ENCODE data around the gene GPA33.

The GPA33 gene

GRCh38 chr1:167090314-167090942 lies at the start of gene GPA33:
TSS of gene GPA33 (minus strand) at chr1:167090377. CDS start at chr1:167090287, 90 bp downstream.
- DNase-seq (ENCODE audit: extremely low read depth, low read depth), result no peak
- TF ChIP-seq CTCF (IDR thresholded peaks at IDR 0.05; ENCODE audit: low read depth, low read length, missing control alignments), result no peak
- no peak within 1 kb of the TSS for H3K4me3 ChIP-seq (replicated peaks; ENCODE audit: low read depth, low read length)

- no peak for DNase-seq (ENCODE audit: extremely low read depth, low read depth)
- no peak overlapping the region for H3K4me3 ChIP-seq (replicated peaks; ENCODE audit: low read depth, low read length)
- no peak for TF ChIP-seq CTCF (IDR thresholded peaks at IDR 0.05; ENCODE audit: low read depth, low read length, missing control alignments)
These were observed 48.5 kb upstream of the GPA33 start for GRCh38 chr1:167138703-167139102.

- TF ChIP-seq CTCF (IDR thresholded peaks at IDR 0.05; ENCODE audit: low read depth, low read length, missing control alignments), result no peak
- H3K4me3 ChIP-seq (replicated peaks; ENCODE audit: low read depth, low read length), result no peak overlapping the region
- DNase-seq (ENCODE audit: extremely low read depth, low read depth), result no peak
These were observed 47.8 kb upstream of the GPA33 start for GRCh38 chr1:167137793-167138510.

GRCh38 chr1:167137332-167137781 lies 47.2 kb upstream of the GPA33 start:
- no peak for TF ChIP-seq CTCF (IDR thresholded peaks at IDR 0.05; ENCODE audit: low read depth, low read length, missing control alignments)
- DNase-seq (ENCODE audit: extremely low read depth, low read depth), result no peak
- H3K4me3 ChIP-seq (replicated peaks; ENCODE audit: low read depth, low read length), result no peak overlapping the region

- TF ChIP-seq CTCF (IDR thresholded peaks at IDR 0.05; ENCODE audit: low read depth, low read length, missing control alignments), result no peak
- no peak for DNase-seq (ENCODE audit: extremely low read depth, low read depth)
- no peak overlapping the region for H3K4me3 ChIP-seq (replicated peaks; ENCODE audit: low read depth, low read length)
These were observed 46.6 kb upstream of the GPA33 start for GRCh38 chr1:167136806-167137205.

- peak; percentile 63 for DNase-seq (ENCODE audit: extremely low read depth, low read depth)
- H3K4me3 ChIP-seq (replicated peaks; ENCODE audit: low read depth, low read length), result no peak overlapping the region
- no peak for TF ChIP-seq CTCF (IDR thresholded peaks at IDR 0.05; ENCODE audit: low read depth, low read length, missing control alignments)
These were observed 46.0 kb upstream of the GPA33 start for GRCh38 chr1:167136191-167136614.
